CD4-positive, alpha-beta T cell treated with Interleukin-6 for 4 hours (primary cell): ENCODE measurements around the gene RASAL1.
"Not testable (repeated sequence)": the region's sequence is repeated elsewhere in the genome, so short reads cannot be mapped to it uniquely, and the experiment has no call there.

Experiments used
- DNase-seq: peaks from one replicate; pipeline ENCODE4 v3.0.0-alpha.2; 2020; ENCODE audit warnings: mixed read lengths

The RASAL1 gene

GRCh38 chr12:113159937-113160336 lies 24.4 kb upstream of the RASAL1 start:
- no peak for DNase-seq

DNA sequence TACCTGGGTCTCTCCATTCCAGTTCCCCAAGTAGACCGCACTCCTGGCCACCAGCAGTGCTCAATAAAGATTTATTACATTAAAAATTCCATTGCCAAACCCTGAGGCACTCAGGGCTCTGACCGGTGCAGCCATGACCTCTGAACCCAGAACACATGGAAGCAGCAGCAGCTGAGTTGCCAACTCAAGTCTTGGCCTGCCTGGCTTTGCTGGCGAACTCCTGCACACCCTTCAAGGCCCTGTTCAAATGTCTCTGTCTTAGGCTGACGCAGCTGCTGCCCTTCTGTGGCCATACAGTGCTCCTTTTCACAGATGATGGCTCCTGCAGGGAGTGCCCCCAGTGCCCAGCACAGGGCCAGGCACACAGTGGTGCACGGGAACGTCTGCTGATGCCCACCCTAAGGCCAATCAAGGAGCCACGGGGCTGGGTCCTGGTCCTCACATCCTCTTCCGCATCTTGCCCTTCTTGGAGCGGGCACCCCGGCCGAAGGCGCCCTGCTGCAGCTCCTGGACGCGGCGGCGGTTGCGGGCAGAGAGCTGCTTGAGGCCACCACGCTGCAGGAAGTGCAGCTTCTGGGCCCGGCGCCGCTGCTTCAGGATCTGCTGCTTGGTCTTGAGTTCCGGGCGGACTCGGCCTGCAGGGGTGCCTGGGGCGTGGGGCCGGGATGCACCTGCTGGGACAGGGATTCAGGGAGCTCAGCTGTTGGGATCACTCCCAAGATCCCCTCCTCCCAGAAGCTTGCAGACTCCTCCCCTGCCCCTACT lies 23.1 kb upstream of the RASAL1 start:
- DNase-seq: no peak

GRCh38 chr12:113157218-113157859 lies 21.8 kb upstream of the RASAL1 start:
- no peak for DNase-seq

- DNase-seq: no peak
These were observed 20.1 kb upstream of the RASAL1 start for GRCh38 chr12:113155646-113156045.

DNA sequence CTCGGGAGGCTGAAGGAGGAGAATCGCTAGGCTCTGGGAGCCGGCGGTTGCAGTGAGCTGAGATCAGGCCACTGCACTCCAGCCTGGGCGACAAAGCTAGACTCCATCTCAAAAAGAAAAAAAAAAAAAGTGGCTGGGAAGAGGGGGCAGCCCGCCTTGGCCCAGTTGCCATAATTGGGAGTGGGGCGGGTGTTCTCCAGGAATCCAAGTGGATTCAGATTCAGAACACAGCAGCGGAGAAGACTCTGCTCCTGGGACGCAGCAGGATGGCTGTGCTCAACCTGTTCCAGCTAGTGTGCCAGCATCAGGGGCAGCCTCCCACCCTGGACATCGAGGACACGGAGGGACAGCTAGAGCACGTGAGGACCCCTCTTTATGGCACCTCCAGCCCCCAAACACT lies 19.5 kb upstream of the RASAL1 start:
- DNase-seq: no peak

DNA sequence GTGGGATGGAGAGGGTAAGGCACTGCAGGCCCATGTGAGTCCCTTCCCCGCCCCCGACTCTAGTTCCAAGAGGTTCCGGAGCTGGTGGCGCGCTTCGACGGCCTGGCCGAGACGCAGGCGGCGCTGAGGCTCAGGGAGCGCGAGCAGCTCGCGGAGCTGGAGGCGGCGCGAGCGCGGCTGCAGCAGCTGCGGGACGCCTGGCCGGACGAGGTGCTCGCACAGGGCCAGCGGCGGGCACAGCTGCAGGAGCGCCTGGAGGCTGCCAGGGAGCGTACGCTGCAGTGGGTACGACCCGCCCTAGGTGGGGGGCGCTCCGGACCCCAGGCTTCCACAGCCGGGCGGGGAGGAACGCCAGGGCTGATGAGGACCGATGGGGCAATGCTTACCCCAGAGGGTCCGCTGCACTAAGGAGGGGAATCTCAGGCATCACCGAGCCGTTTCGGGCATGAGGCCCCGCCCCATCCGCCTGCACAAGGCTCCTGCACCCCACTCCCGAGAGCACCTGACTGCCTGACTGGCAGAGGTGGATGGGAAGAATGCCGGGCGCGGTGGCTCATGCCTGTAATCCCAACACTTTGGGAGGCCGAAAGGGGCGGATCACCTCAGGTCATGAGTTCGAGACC lies 18.9 kb upstream of the RASAL1 start:
- DNase-seq: peak; percentile 31

DNA sequence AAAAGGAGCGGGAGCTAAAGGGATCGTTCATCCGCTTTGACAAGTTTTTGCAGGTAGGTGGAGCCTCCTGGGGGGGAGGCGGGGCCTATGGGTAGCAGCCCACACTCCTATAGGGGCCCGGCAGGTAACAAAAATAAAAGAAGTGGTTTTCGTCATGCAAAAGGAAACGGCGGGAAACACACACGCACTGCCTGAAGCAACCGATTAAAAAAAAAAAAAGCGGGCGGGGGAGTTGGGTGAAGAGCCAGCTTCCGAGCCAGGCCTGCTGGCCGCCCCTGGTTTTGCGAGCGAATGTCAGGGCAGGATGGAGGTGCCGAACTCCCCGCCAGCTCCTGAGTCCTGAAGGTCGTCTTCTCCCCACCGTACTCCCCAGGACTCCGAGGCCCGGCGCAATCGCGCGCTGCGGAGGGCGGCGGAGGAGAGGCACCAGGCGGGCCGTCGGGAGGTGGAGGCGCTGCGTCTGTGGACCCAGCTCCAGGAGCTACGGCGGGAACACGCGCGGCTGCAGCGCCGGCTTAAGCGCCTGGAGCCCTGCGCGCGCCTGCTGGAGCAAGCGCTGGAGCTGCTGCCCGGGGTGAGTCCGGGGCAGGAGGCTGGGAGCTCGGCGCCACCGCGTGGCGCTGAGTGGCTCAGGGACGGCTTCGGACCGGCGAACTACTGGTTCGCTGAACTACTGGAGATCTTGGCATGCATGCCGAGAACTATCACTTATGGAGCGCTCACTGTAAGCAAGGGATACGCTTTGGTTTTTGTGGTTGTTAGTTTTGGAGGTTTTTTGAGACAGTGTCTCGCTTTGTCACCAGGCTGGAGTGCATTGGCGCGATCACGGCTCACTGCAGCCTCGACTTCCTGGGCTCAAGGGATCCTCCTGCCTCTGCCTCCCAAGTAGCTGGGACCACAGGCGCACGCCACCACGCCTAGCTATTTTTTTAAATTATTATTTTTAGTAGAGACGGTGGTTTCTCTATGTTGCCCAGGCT lies 17.6 kb upstream of the RASAL1 start:
- DNase-seq: peak; percentile 83

GRCh38 chr12:113152196-113152834 lies 16.8 kb upstream of the RASAL1 start:
- no peak for DNase-seq

DNA sequence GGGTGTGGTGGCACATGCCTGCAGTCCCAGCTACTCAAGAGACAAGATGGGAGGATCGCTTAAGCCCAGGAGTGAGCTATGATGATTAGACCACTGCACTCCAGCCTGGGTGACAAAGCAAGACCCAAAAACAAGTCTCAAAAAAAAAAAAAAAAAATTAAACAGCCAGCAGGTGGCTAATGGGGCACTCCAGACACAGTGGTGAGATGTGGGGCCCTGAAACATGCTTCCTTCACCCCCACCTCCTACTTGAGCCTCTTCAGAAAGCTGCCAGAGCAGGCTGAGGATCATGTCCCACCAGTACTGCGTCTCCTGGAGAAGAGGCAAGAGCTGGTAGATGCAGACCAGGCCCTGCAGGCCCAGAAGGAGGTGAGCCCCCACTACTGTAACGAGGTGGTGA lies 16.1 kb upstream of the RASAL1 start:
- no peak for DNase-seq

DNA sequence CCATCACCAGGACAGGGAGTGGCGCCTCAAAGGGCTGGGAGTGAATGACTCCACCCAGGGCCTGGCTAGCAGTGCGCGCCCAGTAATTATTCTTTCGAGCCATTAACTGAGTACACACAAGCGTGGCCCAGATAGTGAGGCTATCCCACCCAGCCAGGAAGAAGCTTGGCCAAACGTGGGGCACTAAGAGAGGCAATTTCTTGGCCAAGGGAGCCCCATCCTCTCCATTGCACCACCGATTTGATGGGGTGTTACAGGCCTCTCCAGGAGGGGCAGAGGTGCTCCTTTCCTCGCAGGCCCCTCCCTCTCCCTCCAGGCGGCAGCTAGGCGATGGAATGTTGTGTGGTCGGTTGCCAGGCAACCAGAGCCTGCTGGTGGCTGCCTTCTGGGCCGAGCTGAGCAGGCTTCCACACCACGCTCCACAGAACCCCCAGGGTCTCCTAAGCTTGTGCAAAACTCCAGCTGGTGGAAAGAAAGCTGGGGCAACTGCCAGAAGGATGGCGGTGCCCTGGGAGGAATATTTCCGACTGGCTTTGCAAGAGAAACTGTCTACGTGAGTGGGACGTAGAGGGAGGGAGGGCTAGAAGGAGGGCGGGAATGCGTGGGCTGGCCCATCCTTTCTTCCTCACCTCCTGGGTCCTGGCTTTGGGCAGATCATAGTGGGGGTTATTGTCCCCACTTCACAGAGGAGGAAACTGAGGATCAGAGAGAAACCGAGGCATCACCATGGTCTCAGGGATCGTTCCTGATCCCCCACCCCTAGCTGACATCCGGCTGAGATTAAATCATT lies 14.0 kb upstream of the RASAL1 start, which contains the start of gene CFAP73:
TSS of gene CFAP73 (plus strand) at position 364 of the 790 bp plus-strand sequence. CDS start at position 498, 134 bp downstream.
- no peak for DNase-seq

DNA sequence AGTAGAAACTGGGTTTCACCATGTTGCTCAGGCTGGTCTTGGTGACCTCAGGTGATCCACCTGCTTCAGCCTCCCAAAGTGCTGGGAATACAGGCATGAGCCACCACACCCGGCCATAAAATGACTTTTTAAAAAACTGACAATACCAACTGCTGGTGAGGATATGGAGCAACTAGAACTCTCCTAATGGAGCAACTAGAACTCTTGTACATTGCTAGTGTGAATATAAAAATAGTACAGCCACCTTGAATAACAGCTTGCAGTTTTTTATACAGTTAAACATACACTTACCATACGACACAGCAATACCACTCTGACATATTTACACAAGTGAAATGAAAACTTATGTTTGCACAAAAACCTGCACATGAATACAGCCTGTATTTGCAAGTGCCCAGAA lies 11.4 kb upstream of the RASAL1 start:
- DNase-seq: no peak

DNA sequence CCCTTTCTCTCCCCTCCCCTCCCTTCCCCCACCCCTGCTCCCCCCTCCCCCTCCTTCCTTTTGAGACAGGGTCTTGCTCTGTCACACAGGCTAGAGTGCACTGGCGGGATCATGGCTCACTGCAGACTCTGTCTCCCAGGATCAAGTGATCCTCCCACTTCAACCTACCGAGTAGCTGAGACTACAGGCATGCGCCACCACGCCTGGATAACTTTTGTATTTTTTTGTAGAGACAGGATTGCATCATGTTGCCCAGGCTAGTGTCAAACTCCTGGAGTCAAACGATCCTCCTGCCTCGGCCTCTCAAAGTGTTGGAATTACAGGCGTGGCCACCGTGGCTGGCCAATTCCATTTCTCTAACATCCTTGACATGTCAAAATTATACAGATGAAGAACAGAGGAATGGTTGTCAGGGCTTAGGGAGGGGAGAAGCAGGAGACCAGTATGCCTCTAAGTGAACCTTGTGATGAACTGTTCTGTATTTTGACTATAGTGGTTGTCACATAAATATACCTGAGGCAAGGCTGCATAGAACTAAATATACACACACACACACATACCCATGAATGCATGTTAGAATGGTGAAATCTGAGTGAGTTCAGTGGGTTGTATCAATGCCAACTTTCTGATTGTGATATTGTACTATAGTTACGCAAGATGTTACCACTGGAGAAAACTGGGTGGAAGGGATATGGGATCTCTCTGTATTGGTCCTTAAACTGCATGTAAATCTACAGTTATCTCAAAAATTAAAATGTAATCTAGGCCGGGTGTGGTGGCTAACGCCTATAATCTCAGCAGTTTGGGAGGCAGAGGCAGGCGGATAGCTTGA lies 10.4 kb upstream of the RASAL1 start:
- DNase-seq: no peak

DNA sequence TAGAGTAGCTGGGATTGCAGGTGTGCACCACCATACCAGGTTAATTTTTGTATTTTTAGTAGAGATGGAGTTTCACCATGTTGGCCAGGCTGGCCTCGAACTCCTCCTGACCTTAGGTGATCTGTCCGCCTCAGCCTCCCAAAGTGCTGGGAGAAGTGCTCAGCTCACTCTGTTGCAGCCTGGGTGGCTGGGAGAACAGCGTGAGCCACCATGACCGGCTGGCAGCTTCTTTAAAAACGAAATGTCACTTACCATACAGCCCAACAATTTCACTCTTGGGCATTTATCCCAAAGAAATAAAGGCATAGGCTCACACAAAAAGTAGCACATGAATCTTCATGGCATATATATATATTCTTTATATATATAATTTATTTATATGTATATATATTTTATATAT lies 9.2 kb upstream of the RASAL1 start:
- DNase-seq: no peak

GRCh38 chr12:113143959-113144358 lies 8.4 kb upstream of the RASAL1 start:
- no peak for DNase-seq

- DNase-seq: no peak
These were observed 7.3 kb upstream of the RASAL1 start for GRCh38 chr12:113142886-113143332.

DNA sequence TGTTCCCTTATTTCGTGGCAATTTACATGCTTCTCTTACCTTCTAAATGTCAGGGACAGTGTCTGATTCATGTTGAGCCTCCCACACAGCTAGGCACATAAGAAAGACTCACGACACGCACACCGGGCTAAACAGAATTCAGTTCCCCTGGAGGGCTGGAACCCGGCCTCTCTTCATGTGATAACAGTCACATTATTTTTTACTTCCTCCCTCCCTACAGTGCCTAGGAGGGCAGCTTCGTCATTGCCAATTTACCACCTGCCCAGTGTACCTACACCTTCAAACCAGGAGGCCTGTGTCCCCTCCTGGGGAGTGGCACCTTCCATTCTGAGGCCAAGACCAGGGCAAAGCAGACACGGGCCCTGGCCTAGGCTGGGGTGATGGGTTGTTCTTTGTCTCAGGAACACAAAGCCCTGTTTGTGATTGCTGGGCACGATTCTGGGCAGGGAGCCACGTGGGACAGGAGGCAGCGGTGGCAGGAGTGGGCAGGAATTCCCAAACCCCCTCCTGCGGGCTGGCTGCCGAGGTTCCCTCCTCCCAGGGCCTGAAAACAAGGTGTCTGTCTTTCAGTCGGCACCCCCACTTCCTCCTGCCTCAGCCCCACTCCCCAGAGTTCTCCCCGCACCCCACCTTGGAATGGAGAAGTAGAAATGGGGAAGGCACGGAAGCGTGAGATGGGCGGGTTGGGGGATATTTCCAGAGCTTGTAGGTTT lies 6.8 kb upstream of the RASAL1 start:
- DNase-seq: no peak

- DNase-seq: not testable (repeated sequence)
These were observed 6.2 kb upstream of the RASAL1 start for GRCh38 chr12:113141716-113142115.

- no peak for DNase-seq
These were observed 5.1 kb upstream of the RASAL1 start for GRCh38 chr12:113140706-113141105.

GRCh38 chr12:113138826-113139225 lies 3.3 kb upstream of the RASAL1 start:
- DNase-seq: no peak
